ENCODE results near the gene OCEL1.
A peak's percentile ranks its signal among the peaks of the same experiment; 100 is the strongest.
"Not testable (repeated sequence)": the region's sequence is repeated elsewhere in the genome, so short reads cannot be mapped to it uniquely, and the experiment has no call there.

OCEL1 gene

DNA sequence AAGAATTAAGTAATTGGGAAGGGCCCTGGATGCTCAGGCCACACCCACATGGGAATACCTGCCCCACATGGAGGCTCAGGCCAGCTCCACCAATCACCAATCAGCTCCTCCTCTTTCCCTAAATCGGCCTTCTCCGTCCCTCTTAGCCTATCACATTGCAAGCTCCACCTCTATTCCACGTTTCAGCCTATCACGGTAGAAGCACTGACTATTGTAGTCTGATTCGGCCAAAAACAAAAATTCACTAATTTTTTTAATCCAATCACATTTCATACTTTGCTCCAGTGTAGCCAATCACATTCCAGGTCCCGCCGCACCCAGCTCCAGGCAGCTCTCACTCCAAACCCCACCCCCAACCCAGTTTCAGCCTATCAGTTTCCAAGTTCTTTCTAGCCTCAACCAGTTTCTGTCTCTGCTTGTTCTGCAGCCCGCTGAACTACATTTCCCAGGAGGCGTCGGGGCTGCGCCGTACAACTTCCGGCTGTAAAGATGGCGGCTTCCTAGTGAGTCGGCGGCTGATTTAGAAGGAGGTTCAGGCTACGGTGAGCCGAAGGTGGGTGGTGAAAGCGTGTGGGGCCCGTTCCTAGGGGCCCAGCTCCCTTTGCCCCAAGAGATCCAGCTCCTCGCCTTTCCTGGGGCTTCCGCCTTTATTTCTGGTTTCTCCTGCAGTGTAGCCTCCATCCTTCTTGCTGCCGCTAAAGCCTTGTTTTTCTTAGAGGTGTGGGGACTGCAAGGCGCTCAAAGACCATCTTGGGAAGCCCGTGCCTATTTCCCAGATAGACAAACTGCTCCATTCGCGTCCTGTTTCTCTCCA lies 41.2 kb downstream of the OCEL1 start, which contains the start of gene BABAM1:
Gene BABAM1, plus strand, starts transcription at position 469 of the 814 bp plus-strand sequence. CDS start 1,364 bp downstream, outside the sequence.
- Histone ChIP-seq H3K36me3 (ENCODE audit: insufficient read depth, insufficient read length, low read length) (peaks cover 30% of the 10 kb centered on the region), H3K9me3 (ENCODE audit: insufficient read depth, low read length) (no peaks in the 10 kb centered on the region), H3K27me3 (ENCODE audit: insufficient read depth, insufficient read length) (no peaks in the 10 kb centered on the region), H3K4me3 (ENCODE audit: insufficient read length, low read depth) (peak within 1 kb of the TSS; percentile 85), H3K4me1 (ENCODE audit: insufficient read depth, insufficient read length) (no peaks in the 10 kb centered on the region), H3K9ac (ENCODE audit: insufficient read length, low read depth) (peak within 1 kb of the TSS; percentile 94)
- TF ChIP-seq YY1 (IDR thresholded peaks at IDR 0.05; ENCODE audit: insufficient read depth, insufficient read length) (peak; percentile 90), SUZ12 (IDR thresholded peaks at IDR 0.05; ENCODE audit: extremely low read depth, insufficient read depth, insufficient read length) (no peak)
- DNase-seq (ENCODE audit: low read depth, low spot score): peak; percentile 97

GRCh38 chr19:17268754-17269153 lies 42.7 kb downstream of the OCEL1 start:
- peaks cover 38% of the 10 kb centered on the region for H3K36me3 ChIP-seq (ENCODE audit: insufficient read depth, insufficient read length, low read length)
- TF ChIP-seq ZNF274 (IDR thresholded peaks at IDR 0.05; ENCODE audit: low read depth, low read length) (no peak), YY1 (IDR thresholded peaks at IDR 0.05; ENCODE audit: insufficient read depth, insufficient read length) (no peak), SUZ12 (IDR thresholded peaks at IDR 0.05; ENCODE audit: extremely low read depth, insufficient read depth, insufficient read length) (no peak)
- H3K4me3 ChIP-seq (ENCODE audit: insufficient read length, low read depth): no peak overlapping the region
- H3K9ac ChIP-seq (ENCODE audit: insufficient read length, low read depth): no peak overlapping the region
- DNase-seq (ENCODE audit: low read depth, low spot score): no peak
- no peaks in the 10 kb centered on the region for H3K27me3 ChIP-seq (ENCODE audit: insufficient read depth, insufficient read length)
- no peaks in the 10 kb centered on the region for H3K4me1 ChIP-seq (ENCODE audit: insufficient read depth, insufficient read length)
- no peaks in the 10 kb centered on the region for H3K9me3 ChIP-seq (ENCODE audit: insufficient read depth, low read length)

GRCh38 chr19:17274892-17275291 lies 48.9 kb downstream of the OCEL1 start:
- not testable (repeated sequence) for H3K27me3 ChIP-seq (ENCODE audit: insufficient read depth, insufficient read length); H3K9ac ChIP-seq (ENCODE audit: insufficient read length, low read depth); H3K4me1 ChIP-seq (ENCODE audit: insufficient read depth, insufficient read length); DNase-seq (ENCODE audit: low read depth, low spot score); H3K4me3 ChIP-seq (ENCODE audit: insufficient read length, low read depth); H3K9me3 ChIP-seq (ENCODE audit: insufficient read depth, low read length)
- peaks cover 80% of the 10 kb centered on the region for H3K36me3 ChIP-seq (ENCODE audit: insufficient read depth, insufficient read length, low read length)

DNA sequence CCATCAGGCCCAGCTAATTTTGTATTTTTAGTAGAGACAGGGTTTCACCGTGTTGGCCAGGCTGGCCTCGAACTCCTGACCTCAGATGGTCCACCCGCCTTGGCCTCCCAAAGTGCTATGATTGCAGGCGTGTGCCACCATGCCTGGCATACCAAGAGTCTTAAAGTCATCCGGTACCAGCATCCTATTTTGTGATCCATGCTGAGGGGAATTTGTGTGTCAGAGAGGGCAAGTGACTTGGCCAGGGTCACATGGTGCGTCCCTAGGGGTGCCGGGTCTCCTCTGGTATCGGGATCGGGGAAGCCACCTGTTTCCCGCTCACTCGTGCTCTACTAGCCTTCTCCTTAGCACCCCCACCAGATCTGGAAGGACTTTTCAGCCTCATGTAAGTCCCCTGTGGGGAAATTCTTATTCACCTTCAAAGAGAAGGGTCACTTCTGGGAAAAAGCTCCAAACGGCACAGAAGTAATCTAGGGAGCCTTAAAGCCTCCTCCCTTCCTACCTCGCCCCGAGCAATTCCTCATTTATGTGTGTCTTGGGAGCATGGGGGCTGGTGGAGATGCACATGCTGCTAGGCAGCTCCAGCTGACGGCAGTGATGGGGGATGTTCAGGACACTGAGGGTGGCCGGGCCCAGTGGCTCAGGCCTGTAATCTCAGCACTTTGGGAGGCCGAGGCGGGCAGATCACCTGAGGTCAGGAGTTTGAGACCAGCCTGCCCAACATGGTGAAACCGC lies 49.6 kb downstream of the OCEL1 start:
- H3K9ac ChIP-seq (ENCODE audit: insufficient read length, low read depth): no peak overlapping the region
- no peak for TF ChIP-seq SUZ12 (IDR thresholded peaks at IDR 0.05; ENCODE audit: extremely low read depth, insufficient read depth, insufficient read length)
- TF ChIP-seq ZNF274 (IDR thresholded peaks at IDR 0.05; ENCODE audit: low read depth, low read length): no peak
- TF ChIP-seq YY1 (IDR thresholded peaks at IDR 0.05; ENCODE audit: insufficient read depth, insufficient read length): no peak
- H3K9me3 ChIP-seq (ENCODE audit: insufficient read depth, low read length): no peaks in the 10 kb centered on the region
- H3K36me3 ChIP-seq (ENCODE audit: insufficient read depth, insufficient read length, low read length): peaks cover 75% of the 10 kb centered on the region
- H3K4me3 ChIP-seq (ENCODE audit: insufficient read length, low read depth): no peak overlapping the region
- DNase-seq (ENCODE audit: low read depth, low spot score): no peak
- no peaks in the 10 kb centered on the region for H3K27me3 ChIP-seq (ENCODE audit: insufficient read depth, insufficient read length)
- H3K4me1 ChIP-seq (ENCODE audit: insufficient read depth, insufficient read length): peaks cover 2% of the 10 kb centered on the region
